Measurements from ENCODE around the gene TFG.

Gene TFG

GRCh38 chr3:100776097-100776729 is 66.9 kb downstream of the TFG start:
- TF ChIP-seq, protein P1, sequence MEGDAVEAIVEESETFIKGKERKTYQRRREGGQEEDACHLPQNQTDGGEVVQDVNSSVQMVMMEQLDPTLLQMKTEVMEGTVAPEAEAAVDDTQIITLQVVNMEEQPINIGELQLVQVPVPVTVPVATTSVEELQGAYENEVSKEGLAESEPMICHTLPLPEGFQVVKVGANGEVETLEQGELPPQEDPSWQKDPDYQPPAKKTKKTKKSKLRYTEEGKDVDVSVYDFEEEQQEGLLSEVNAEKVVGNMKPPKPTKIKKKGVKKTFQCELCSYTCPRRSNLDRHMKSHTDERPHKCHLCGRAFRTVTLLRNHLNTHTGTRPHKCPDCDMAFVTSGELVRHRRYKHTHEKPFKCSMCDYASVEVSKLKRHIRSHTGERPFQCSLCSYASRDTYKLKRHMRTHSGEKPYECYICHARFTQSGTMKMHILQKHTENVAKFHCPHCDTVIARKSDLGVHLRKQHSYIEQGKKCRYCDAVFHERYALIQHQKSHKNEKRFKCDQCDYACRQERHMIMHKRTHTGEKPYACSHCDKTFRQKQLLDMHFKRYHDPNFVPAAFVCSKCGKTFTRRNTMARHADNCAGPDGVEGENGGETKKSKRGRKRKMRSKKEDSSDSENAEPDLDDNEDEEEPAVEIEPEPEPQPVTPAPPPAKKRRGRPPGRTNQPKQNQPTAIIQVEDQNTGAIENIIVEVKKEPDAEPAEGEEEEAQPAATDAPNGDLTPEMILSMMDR (IDR thresholded peaks at IDR 0.05; ENCODE audit: insufficient read depth, low read length, poor library complexity, severe bottlenecking): no peak
- H3K27me3 ChIP-seq (replicated peaks; ENCODE audit: control insufficient read depth, insufficient read depth, low read length): no peaks in the 10 kb centered on the region

GRCh38 chr3:100776746-100777145 is 67.5 kb downstream of the TFG start:
- no peak for DNase-seq (ENCODE audit: extremely low read depth, insufficient read length)

More at GRCh38 chr3:100776097-100776729, 66.9 kb downstream of the TFG start:
- Histone ChIP-seq H3K4me3 (replicated peaks; ENCODE audit: low read depth, low read length) (no peak overlapping the region), H3K36me3 (ENCODE audit: control insufficient read depth, insufficient read depth, low read length) (no peaks in the 10 kb centered on the region)
- no peak for DNase-seq (ENCODE audit: extremely low read depth, insufficient read length)

GRCh38 chr3:100777271-100777670 is 68.0 kb downstream of the TFG start:
- Histone ChIP-seq H3K4me3 (replicated peaks; ENCODE audit: low read depth, low read length) (no peak overlapping the region), H3K27me3 (replicated peaks; ENCODE audit: control insufficient read depth, insufficient read depth, low read length) (no peaks in the 10 kb centered on the region), H3K36me3 (ENCODE audit: control insufficient read depth, insufficient read depth, low read length) (no peaks in the 10 kb centered on the region)
- no peak for DNase-seq (ENCODE audit: extremely low read depth, insufficient read length)
- TF ChIP-seq, protein P1 (IDR thresholded peaks at IDR 0.05; ENCODE audit: insufficient read depth, low read length, poor library complexity, severe bottlenecking): no peak

More at GRCh38 chr3:100776746-100777145, 67.5 kb downstream of the TFG start:
- Histone ChIP-seq H3K27me3 (replicated peaks; ENCODE audit: control insufficient read depth, insufficient read depth, low read length) (no peaks in the 10 kb centered on the region), H3K36me3 (ENCODE audit: control insufficient read depth, insufficient read depth, low read length) (no peaks in the 10 kb centered on the region), H3K4me3 (replicated peaks; ENCODE audit: low read depth, low read length) (no peak overlapping the region)
- TF ChIP-seq, protein P1 (IDR thresholded peaks at IDR 0.05; ENCODE audit: insufficient read depth, low read length, poor library complexity, severe bottlenecking): peak; percentile 32

GRCh38 chr3:100779480-100779879 is 70.2 kb downstream of the TFG start:
- no peak for DNase-seq (ENCODE audit: extremely low read depth, insufficient read length)
- H3K36me3 ChIP-seq (ENCODE audit: control insufficient read depth, insufficient read depth, low read length): no peaks in the 10 kb centered on the region

GRCh38 chr3:100780071-100780622 is 70.9 kb downstream of the TFG start:
- TF ChIP-seq, protein P1 (IDR thresholded peaks at IDR 0.05; ENCODE audit: insufficient read depth, low read length, poor library complexity, severe bottlenecking): no peak
- DNase-seq (ENCODE audit: extremely low read depth, insufficient read length): no peak
- H3K36me3 ChIP-seq (ENCODE audit: control insufficient read depth, insufficient read depth, low read length): no peaks in the 10 kb centered on the region

More at GRCh38 chr3:100779480-100779879, 70.2 kb downstream of the TFG start:
- TF ChIP-seq, protein P1 (IDR thresholded peaks at IDR 0.05; ENCODE audit: insufficient read depth, low read length, poor library complexity, severe bottlenecking): no peak
- Histone ChIP-seq H3K27me3 (replicated peaks; ENCODE audit: control insufficient read depth, insufficient read depth, low read length) (no peaks in the 10 kb centered on the region), H3K4me3 (replicated peaks; ENCODE audit: low read depth, low read length) (no peak overlapping the region)

More at GRCh38 chr3:100780071-100780622, 70.9 kb downstream of the TFG start:
- Histone ChIP-seq H3K27me3 (replicated peaks; ENCODE audit: control insufficient read depth, insufficient read depth, low read length) (no peaks in the 10 kb centered on the region), H3K4me3 (replicated peaks; ENCODE audit: low read depth, low read length) (no peak overlapping the region)

All from GM06990 (cell line).